ENCODE data around the gene CDC42EP1. TPM values are rescaled to one million over a fixed set of nuclear protein-coding genes. Genes with fewer than 3 reads are reported as not detected.
"Not testable (repeated sequence)": the region's sequence is repeated elsewhere in the genome, so short reads cannot be mapped to it uniquely, and the experiment has no call there.

CDC42EP1 gene
- total RNA-seq: 83.1 TPM

GRCh38 chr22:37559901-37560607 lies at the start of gene CDC42EP1:
Gene CDC42EP1, plus strand, starts transcription at chr22:37560480. Its CDS starts 5,870 bp downstream, at chr22:37566350.
- no peak for DNase-seq (ENCODE audit: low spot score)
- intact Hi-C loops (cut with DNase I): no loop called here
- ATAC-seq: peak; percentile 16

- intact Hi-C loops (cut with DNase I): no loop called here
- ATAC-seq: no peak
- no peak for DNase-seq (ENCODE audit: low spot score)
Observed at GRCh38 chr22:37511395-37512104, 48.7 kb upstream of the CDC42EP1 start.

GRCh38 chr22:37514526-37515051 lies 45.7 kb upstream of the CDC42EP1 start:
- intact Hi-C loops (cut with DNase I): no loop called here
- DNase-seq (ENCODE audit: low spot score): no peak
- no peak for ATAC-seq

- no peak for ATAC-seq
- intact Hi-C loops (cut with DNase I): no loop called here
- DNase-seq (ENCODE audit: low spot score): no peak
Observed at GRCh38 chr22:37515901-37516300, 44.4 kb upstream of the CDC42EP1 start.

GRCh38 chr22:37516456-37516855 lies 43.8 kb upstream of the CDC42EP1 start:
- ATAC-seq: no peak
- intact Hi-C loops (cut with DNase I): no loop called here

GRCh38 chr22:37517826-37518450 lies 42.3 kb upstream of the CDC42EP1 start:
- DNase-seq (ENCODE audit: low spot score) (no peak), ATAC-seq (no peak)
- intact Hi-C loops (cut with DNase I): no loop called here

More at GRCh38 chr22:37516456-37516855, 43.8 kb upstream of the CDC42EP1 start:
- DNase-seq (ENCODE audit: low spot score): no peak

GRCh38 chr22:37518509-37519267 lies 41.6 kb upstream of the CDC42EP1 start:
- intact Hi-C loops (cut with DNase I): no loop called here
- ATAC-seq (peak; percentile 8), DNase-seq (ENCODE audit: low spot score) (no peak)

GRCh38 chr22:37519268-37520195 lies 40.7 kb upstream of the CDC42EP1 start, which contains the start of gene CARD10:
Gene CARD10, minus strand, starts transcription at chr22:37519415. Its CDS starts 215 bp downstream, at chr22:37519200.
- no peak for DNase-seq (ENCODE audit: low spot score)
- peak; percentile 25 for ATAC-seq
- intact Hi-C loops (cut with DNase I): no loop called here

GRCh38 chr22:37520776-37521191 lies 39.5 kb upstream of the CDC42EP1 start:
- ATAC-seq (no peak), DNase-seq (ENCODE audit: low spot score) (no peak)
- intact Hi-C loops (cut with DNase I): no loop called here

- intact Hi-C loops (cut with DNase I): no loop called here
- ATAC-seq (no peak), DNase-seq (ENCODE audit: low spot score) (no peak)
Observed at GRCh38 chr22:37521236-37521739, 39.0 kb upstream of the CDC42EP1 start.

- intact Hi-C loops (cut with DNase I): no loop called here
- DNase-seq (ENCODE audit: low spot score) (no peak), ATAC-seq (no peak)
Observed at GRCh38 chr22:37522482-37522881, 37.8 kb upstream of the CDC42EP1 start.

- intact Hi-C loops (cut with DNase I): no loop called here
- DNase-seq (ENCODE audit: low spot score) (no peak), ATAC-seq (peak; percentile 36)
Observed at GRCh38 chr22:37525073-37525745, 35.1 kb upstream of the CDC42EP1 start.

GRCh38 chr22:37525746-37526350 lies 34.4 kb upstream of the CDC42EP1 start:
- DNase-seq (ENCODE audit: low spot score): no peak
- no peak for ATAC-seq
- intact Hi-C loops (cut with DNase I): no loop called here

GRCh38 chr22:37526376-37526775 lies 33.9 kb upstream of the CDC42EP1 start:
- intact Hi-C loops (cut with DNase I): no loop called here
- ATAC-seq (peak; percentile 27), DNase-seq (ENCODE audit: low spot score) (no peak)

GRCh38 chr22:37527081-37527752 lies 33.1 kb upstream of the CDC42EP1 start:
- DNase-seq (ENCODE audit: low spot score); intact Hi-C loops (cut with DNase I); ATAC-seq: not testable (repeated sequence)

- DNase-seq (ENCODE audit: low spot score); intact Hi-C loops (cut with DNase I); ATAC-seq: not testable (repeated sequence)
Observed at GRCh38 chr22:37527952-37528351, 32.3 kb upstream of the CDC42EP1 start.
